HEK293T (cell line): ENCODE measurements around the gene UNC93B1.

ENCODE experiments used
- ARNT ChIP-seq: fragments of 450-650 bp; IDR thresholded peaks from 2 replicates; pipeline ENCODE4 v1.6.1; 2017; ENCODE audit warnings: mild to moderate bottlenecking
- BHLHE40 ChIP-seq: fragments of 450-650 bp; IDR thresholded peaks from 2 replicates; pipeline ENCODE4 v1.6.1; 2016; ENCODE audit warnings: mild to moderate bottlenecking, moderate library complexity, borderline replicate concordance
- CTBP1 ChIP-seq: fragments of 450-650 bp; IDR thresholded peaks from 2 replicates; pipeline ENCODE4 v1.6.1; 2016; ENCODE audit warnings: borderline replicate concordance
- FOXA1 ChIP-seq: fragments of 450-650 bp; IDR thresholded peaks from 2 replicates; pipeline ENCODE4 v1.6.1; 2016; ENCODE audit warnings: mild to moderate bottlenecking
- FOXK2 ChIP-seq: fragments of 450-650 bp; IDR thresholded peaks from 2 replicates; pipeline ENCODE4 v1.6.1; 2016; ENCODE audit warnings: mild to moderate bottlenecking
- FOXM1 ChIP-seq: fragments of 450-650 bp; IDR thresholded peaks from 2 replicates; pipeline ENCODE4 v1.6.1; 2017; ENCODE audit warnings: mild to moderate bottlenecking, borderline replicate concordance
- HDGF ChIP-seq: fragments of 450-650 bp; IDR thresholded peaks from 2 replicates; pipeline ENCODE4 v1.6.1; 2017; ENCODE audit warnings: antibody characterized with exemption, borderline replicate concordance
- NFRKB ChIP-seq: fragments of 450-650 bp; IDR thresholded peaks from 2 replicates; pipeline ENCODE4 v1.6.1; 2016; ENCODE audit warnings: mild to moderate bottlenecking, moderate library complexity
- SP1 ChIP-seq: fragments of 450-650 bp; IDR thresholded peaks from 2 replicates; pipeline ENCODE4 v1.6.1; 2017
- SUZ12 ChIP-seq: fragments of 450-650 bp; IDR thresholded peaks from 2 replicates; pipeline ENCODE4 v1.6.1; 2016; ENCODE audit warnings: mild to moderate bottlenecking
- TARDBP ChIP-seq: fragments of 450-650 bp; IDR thresholded peaks from 2 replicates; pipeline ENCODE4 v1.6.1; 2016
- ZNF384 ChIP-seq: fragments of 450-650 bp; IDR thresholded peaks from 2 replicates; pipeline ENCODE4 v1.6.1; 2016
- TF ChIP-seq, protein P1 (sequence below): fragments of 450-650 bp; IDR thresholded peaks from 2 replicates; pipeline ENCODE4 v1.6.1; 2016

DNA sequence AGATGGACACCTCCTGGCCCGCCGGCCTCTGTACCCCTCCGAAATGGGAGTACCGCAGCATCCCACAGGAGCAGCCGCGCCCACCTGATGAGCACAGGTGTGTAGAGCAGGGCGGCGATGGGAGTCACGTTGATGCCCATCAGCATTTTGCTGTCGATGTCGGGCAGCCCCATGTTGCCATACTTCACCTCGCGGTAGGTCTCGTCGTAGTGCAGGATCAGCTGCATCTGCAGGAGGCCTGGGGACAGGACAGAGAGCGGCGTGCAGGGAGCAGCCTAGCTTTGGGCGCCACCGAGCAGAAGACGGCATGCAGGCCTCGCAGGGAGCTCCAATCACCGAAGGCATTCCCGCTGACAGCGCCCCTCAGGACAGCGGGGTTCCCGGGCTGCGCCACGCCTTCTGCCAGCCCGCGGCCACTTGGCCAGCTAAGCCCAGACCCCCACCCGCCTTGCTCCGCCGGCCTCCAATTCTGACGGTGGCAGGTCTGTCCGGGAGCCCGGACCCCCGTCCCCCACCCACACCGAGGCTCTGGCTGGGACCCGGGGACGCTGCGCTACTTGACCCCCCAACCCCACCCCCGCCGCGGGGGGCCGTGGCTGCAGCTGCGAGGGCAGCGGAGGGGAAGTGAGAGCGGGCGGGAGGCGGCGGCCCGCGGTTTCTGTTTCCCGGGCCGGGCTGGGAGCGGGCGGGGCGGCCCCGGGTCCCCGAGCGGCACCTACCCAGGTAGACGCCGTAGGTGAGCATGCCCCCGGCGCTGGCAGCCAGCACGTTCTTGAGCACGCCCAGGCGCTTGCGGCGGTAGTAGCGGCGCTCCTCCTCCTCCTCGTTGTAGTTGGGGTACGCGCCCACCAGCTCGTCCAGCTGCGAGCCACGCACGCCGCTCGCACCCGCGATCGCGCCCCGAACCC, 705 bp downstream of the UNC93B1 start:
- TF ChIP-seq NFRKB = no peak
- no peak for TF ChIP-seq SP1
- TF ChIP-seq HDGF = no peak
- no peak for TF ChIP-seq TARDBP
- no peak for TF ChIP-seq FOXA1
- no peak for TF ChIP-seq ZNF384
- TF ChIP-seq, protein P1, sequence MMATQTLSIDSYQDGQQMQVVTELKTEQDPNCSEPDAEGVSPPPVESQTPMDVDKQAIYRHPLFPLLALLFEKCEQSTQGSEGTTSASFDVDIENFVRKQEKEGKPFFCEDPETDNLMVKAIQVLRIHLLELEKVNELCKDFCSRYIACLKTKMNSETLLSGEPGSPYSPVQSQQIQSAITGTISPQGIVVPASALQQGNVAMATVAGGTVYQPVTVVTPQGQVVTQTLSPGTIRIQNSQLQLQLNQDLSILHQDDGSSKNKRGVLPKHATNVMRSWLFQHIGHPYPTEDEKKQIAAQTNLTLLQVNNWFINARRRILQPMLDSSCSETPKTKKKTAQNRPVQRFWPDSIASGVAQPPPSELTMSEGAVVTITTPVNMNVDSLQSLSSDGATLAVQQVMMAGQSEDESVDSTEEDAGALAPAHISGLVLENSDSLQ = no peak
- no peak for TF ChIP-seq FOXK2
- no peak for TF ChIP-seq SUZ12
- no peak for TF ChIP-seq BHLHE40
- no peak for TF ChIP-seq FOXM1
- no peak for TF ChIP-seq ARNT
- no peak for TF ChIP-seq CTBP1
